Mesendoderm (in vitro differentiated cells): ENCODE results near the gene HS1BP3.

Experiments
- DNase-seq: peaks from one replicate; pipeline ENCODE4 v3.0.0; 2013
- H2AK5ac ChIP-seq: 2 replicates; pipeline ENCODE4 v1.6.1; 2013; ENCODE audit warnings: low read length, inconsistent platforms
- H2BK120ac ChIP-seq: 2 replicates; pipeline ENCODE4 v1.6.1; 2013; ENCODE audit warnings: low read depth, mild to moderate bottlenecking, low read length, moderate library complexity, mixed read lengths
- H2BK15ac ChIP-seq: replicated peaks from 2 replicates; pipeline ENCODE4 v1.6.1; 2013; ENCODE audit warnings: low read depth, mild to moderate bottlenecking, moderate library complexity
- H2BK5ac ChIP-seq: 2 replicates; pipeline ENCODE4 v1.6.1; 2013; ENCODE audit warnings: low read length, inconsistent platforms
- H3K18ac ChIP-seq: 2 replicates; pipeline ENCODE4 v1.6.1; 2013; ENCODE audit warnings: mild to moderate bottlenecking, low read length, mixed read lengths
- H3K23ac ChIP-seq: one replicate; pipeline ENCODE4 v1.6.1; 2013; ENCODE audit warnings: low read length
- H3K27ac ChIP-seq: 2 replicates; pipeline ENCODE4 v1.5.1; 2013; ENCODE audit warnings: low read depth, mild to moderate bottlenecking, inconsistent platforms, low read length, moderate library complexity
- H3K27me3 ChIP-seq: 2 replicates; pipeline ENCODE4 v1.6.1; 2013; ENCODE audit warnings: low read length, control low read depth, mild to moderate bottlenecking, inconsistent platforms; ENCODE audit not compliant: insufficient read depth, poor library complexity
- H3K36me3 ChIP-seq: 2 replicates; pipeline ENCODE4 v1.6.1; 2013; ENCODE audit warnings: low read length, inconsistent platforms; ENCODE audit not compliant: control insufficient read depth, insufficient read depth
- H3K4ac ChIP-seq: one replicate; pipeline ENCODE4 v1.6.1; 2013; ENCODE audit warnings: low read depth, mild to moderate bottlenecking, low read length, moderate library complexity
- H3K4me1 ChIP-seq: 2 replicates; pipeline ENCODE4 v1.6.1; 2013; ENCODE audit warnings: low read depth, low read length, inconsistent platforms; ENCODE audit not compliant: control insufficient read depth
- H3K4me2 ChIP-seq: 2 replicates; pipeline ENCODE4 v1.6.1; 2013; ENCODE audit warnings: low read length
- H3K4me3 ChIP-seq: 2 replicates; pipeline ENCODE4 v1.5.1; 2013; ENCODE audit warnings: mild to moderate bottlenecking, low read length
- H3K56ac ChIP-seq: one replicate; pipeline ENCODE4 v1.6.1; 2013; ENCODE audit warnings: low read length
- H3K79me1 ChIP-seq: 2 replicates; pipeline ENCODE4 v1.6.1; 2013; ENCODE audit warnings: low read length, inconsistent platforms
- H3K79me2 ChIP-seq: 2 replicates; pipeline ENCODE4 v1.6.1; 2013; ENCODE audit warnings: mild to moderate bottlenecking, low read length; ENCODE audit not compliant: control insufficient read depth, insufficient read depth
- H3K9ac ChIP-seq: 2 replicates; pipeline ENCODE4 v1.6.1; 2013; ENCODE audit warnings: low read length, inconsistent platforms
- H4K5ac ChIP-seq: one replicate; pipeline ENCODE4 v1.6.1; 2013; ENCODE audit warnings: low read length
- H4K8ac ChIP-seq: one replicate; pipeline ENCODE4 v1.6.1; 2013; ENCODE audit warnings: low read depth, mild to moderate bottlenecking, control low read depth, low read length, moderate library complexity
- WGBS: extraction: QIAGEN DNeasy Blood & Tissue Kit; methylation state at CpG from one replicate; pipeline ENCODE4 v1.1.7; 2013; ENCODE audit warnings: low lambda C conversion rate, missing lambda C conversion rate; ENCODE audit not compliant: insufficient coverage; ENCODE audit errors: extremely low coverage; 5-methylcytosine and 5-hydroxymethylcytosine counted together

Gene HS1BP3

GRCh38 chr2:20642055-20642971, 8.6 kb downstream of the HS1BP3 start:
- no peak overlapping the region for H2BK5ac ChIP-seq
- no peaks in the 10 kb centered on the region for H3K4me1 ChIP-seq
- H3K56ac ChIP-seq, result peak overlapping the region; percentile 15
- peak; percentile 79 for DNase-seq
- WGBS, result no CpG with 5 or more reads among the region's 26 CpGs
- no peaks in the 10 kb centered on the region for H3K36me3 ChIP-seq
- H3K23ac ChIP-seq, result no peak overlapping the region
- no peak overlapping the region for H2BK15ac ChIP-seq
- no peak overlapping the region for H4K5ac ChIP-seq
- no peaks in the 10 kb centered on the region for H3K79me1 ChIP-seq
- H3K27me3 ChIP-seq, result no peaks in the 10 kb centered on the region
- H3K79me2 ChIP-seq, result no peaks in the 10 kb centered on the region
- H3K4me3 ChIP-seq, result no peak overlapping the region
- H3K18ac ChIP-seq, result no peak overlapping the region
- H3K4me2 ChIP-seq, result no peak overlapping the region
- no peak overlapping the region for H2BK120ac ChIP-seq
- no peak overlapping the region for H3K9ac ChIP-seq
- H4K8ac ChIP-seq, result no peak overlapping the region
- no peak overlapping the region for H3K27ac ChIP-seq
- H3K4ac ChIP-seq, result no peak overlapping the region
- H2AK5ac ChIP-seq, result no peak overlapping the region

DNA sequence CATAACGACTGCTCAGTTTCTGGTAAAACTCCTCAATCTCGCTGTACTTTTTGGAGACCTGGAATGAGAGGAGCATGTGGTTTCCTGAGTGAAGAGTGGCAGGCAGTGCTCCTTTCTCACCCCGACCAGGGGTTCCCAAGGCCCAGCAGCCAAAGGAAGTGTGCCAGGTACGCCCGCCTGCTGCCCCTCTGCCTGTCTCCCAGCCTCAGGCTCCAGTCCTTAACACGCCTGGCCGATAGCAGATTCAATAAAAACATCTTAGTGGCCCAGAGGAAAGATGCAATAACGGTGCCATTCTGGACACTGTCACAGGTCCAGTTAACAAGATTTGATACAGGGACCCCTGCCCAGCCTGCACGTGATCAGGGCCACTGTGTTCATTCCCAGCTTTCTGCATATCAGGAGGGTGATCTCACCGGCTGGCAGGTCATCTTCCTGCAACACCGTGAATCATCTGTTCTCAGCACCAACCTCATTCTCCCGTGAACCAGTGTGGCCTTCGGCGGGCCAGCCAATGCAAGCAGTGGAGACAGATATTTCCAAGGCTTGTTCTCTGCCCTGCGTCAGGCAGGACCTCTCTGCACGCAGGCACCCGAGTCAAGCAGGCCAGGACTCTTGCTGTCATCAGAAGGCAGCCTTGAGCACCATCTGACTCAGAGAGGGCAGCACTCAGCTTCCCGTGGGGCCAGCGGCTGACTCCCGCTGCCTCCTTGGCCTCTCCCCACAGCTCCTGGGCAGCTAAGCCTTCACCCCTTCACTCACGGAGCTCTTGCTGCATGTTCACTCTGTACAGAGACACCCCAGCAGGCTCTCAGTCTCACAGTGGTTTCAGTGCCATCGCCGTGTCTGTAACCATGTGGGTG, 9.5 kb downstream of the HS1BP3 start:
- DNase-seq, result peak; percentile 54
- no peaks in the 10 kb centered on the region for H3K27me3 ChIP-seq
- no peak overlapping the region for H4K8ac ChIP-seq
- no peak overlapping the region for H3K4me3 ChIP-seq
- H3K27ac ChIP-seq, result no peak overlapping the region
- no CpG with 5 or more reads among the region's 23 CpGs for WGBS
- peak overlapping the region; percentile 25 for H3K56ac ChIP-seq
- H3K4ac ChIP-seq, result no peak overlapping the region
- no peak overlapping the region for H3K23ac ChIP-seq
- no peak overlapping the region for H2BK120ac ChIP-seq
- no peak overlapping the region for H3K18ac ChIP-seq
- no peaks in the 10 kb centered on the region for H3K36me3 ChIP-seq
- no peak overlapping the region for H2AK5ac ChIP-seq
- H3K79me1 ChIP-seq, result no peaks in the 10 kb centered on the region
- no peak overlapping the region for H2BK15ac ChIP-seq
- H2BK5ac ChIP-seq, result no peak overlapping the region
- H3K4me2 ChIP-seq, result no peak overlapping the region
- H3K9ac ChIP-seq, result no peak overlapping the region
- H4K5ac ChIP-seq, result no peak overlapping the region
- no peaks in the 10 kb centered on the region for H3K79me2 ChIP-seq
- no peaks in the 10 kb centered on the region for H3K4me1 ChIP-seq

- Histone ChIP-seq H3K4ac (no peak overlapping the region), H3K4me3 (no peak overlapping the region), H3K9ac (no peak overlapping the region), H2BK120ac (no peak overlapping the region), H2BK15ac (no peak overlapping the region), H2BK5ac (no peak overlapping the region), H4K8ac (no peak overlapping the region), H3K79me2 (no peaks in the 10 kb centered on the region), H4K5ac (no peak overlapping the region), H3K23ac (no peak overlapping the region), H3K27ac (no peak overlapping the region), H3K27me3 (no peaks in the 10 kb centered on the region), H3K56ac (no peak overlapping the region), H3K18ac (no peak overlapping the region), H3K36me3 (no peaks in the 10 kb centered on the region), H2AK5ac (no peak overlapping the region), H3K79me1 (no peaks in the 10 kb centered on the region), H3K4me2 (no peak overlapping the region), H3K4me1 (peaks cover under 1% of the 10 kb centered on the region)
- DNase-seq, result no peak
- WGBS, result no CpG with 5 or more reads among the region's 14 CpGs
Observed at GRCh38 chr2:20640411-20641122, 10.3 kb downstream of the HS1BP3 start.

DNA sequence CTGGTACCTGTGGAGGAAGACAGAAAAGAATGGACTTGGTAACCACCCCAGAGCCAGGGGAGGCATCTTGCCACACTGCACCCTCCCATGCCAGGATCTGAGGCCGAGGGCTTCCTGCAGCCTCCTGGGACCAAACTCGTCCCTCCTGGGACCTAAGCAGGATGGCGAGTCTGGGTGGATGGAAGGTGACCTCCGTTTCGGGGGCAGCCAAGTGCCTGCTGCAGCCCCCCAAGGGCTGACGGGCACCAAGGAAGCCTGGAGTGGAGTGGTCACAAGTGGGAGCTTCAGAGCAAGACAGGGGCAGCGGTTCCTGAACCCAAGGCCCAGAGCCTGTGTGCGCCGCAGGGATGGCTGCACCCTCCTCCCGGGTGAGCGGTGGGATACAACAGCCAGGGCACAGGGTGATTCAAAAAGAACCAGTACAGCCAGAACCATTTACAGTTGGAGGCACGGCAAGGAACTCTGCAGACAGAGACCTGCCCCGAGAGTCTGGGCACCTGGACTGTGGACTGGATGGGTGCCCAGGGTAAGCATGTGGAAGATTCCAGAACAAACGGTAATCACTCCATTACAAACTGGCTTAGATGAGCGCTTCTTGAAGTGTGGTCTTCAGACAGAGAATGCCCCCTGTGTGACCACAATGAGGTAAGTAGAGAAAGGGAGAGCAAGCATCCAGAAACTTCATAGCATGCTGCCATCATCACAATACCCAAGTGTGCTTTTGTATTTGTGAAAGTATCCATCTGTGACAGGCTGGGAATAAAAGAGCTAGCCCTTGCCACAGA, 12.1 kb downstream of the HS1BP3 start:
- DNase-seq, result no peak
- Histone ChIP-seq H2BK5ac (no peak overlapping the region), H3K79me2 (no peaks in the 10 kb centered on the region), H3K4ac (no peak overlapping the region), H3K27ac (no peak overlapping the region), H3K4me1 (peaks cover 2% of the 10 kb centered on the region), H3K18ac (no peak overlapping the region), H3K4me2 (no peak overlapping the region), H4K8ac (no peak overlapping the region), H3K79me1 (no peaks in the 10 kb centered on the region), H2BK15ac (no peak overlapping the region), H2AK5ac (no peak overlapping the region), H3K27me3 (no peaks in the 10 kb centered on the region), H3K4me3 (no peak overlapping the region), H4K5ac (no peak overlapping the region), H3K9ac (no peak overlapping the region), H3K56ac (no peak overlapping the region), H3K36me3 (no peaks in the 10 kb centered on the region), H2BK120ac (no peak overlapping the region), H3K23ac (no peak overlapping the region)
- no CpG with 5 or more reads among the region's 15 CpGs for WGBS

GRCh38 chr2:20638014-20638413, 12.9 kb downstream of the HS1BP3 start:
- Histone ChIP-seq H3K27ac (no peak overlapping the region), H3K9ac (no peak overlapping the region), H3K36me3 (no peaks in the 10 kb centered on the region), H3K18ac (no peak overlapping the region), H3K79me1 (no peaks in the 10 kb centered on the region), H4K5ac (no peak overlapping the region), H3K4me2 (no peak overlapping the region), H3K4me1 (peaks cover 2% of the 10 kb centered on the region), H3K4ac (no peak overlapping the region), H3K27me3 (no peaks in the 10 kb centered on the region), H2AK5ac (no peak overlapping the region), H4K8ac (no peak overlapping the region), H2BK15ac (no peak overlapping the region), H3K56ac (no peak overlapping the region), H3K79me2 (no peaks in the 10 kb centered on the region), H3K4me3 (no peak overlapping the region), H2BK5ac (no peak overlapping the region), H3K23ac (no peak overlapping the region), H2BK120ac (no peak overlapping the region)
- no CpG with 5 or more reads among the region's 13 CpGs for WGBS
- no peak for DNase-seq
